Cardiac fibroblast (primary cell): ENCODE results near the gene DIAPH3.
A peak's percentile ranks its signal among the peaks of the same experiment; 100 is the strongest.

ENCODE experiments used
- DNase-seq, 2 donors: peaks; one replicate each; pipeline versions ENCODE4 v3.0.0 to v3.0.0-alpha.2; 2010; ENCODE audit warnings: low read depth in 2 of 2
- H3K4me3 ChIP-seq, 2 donors: replicated peaks in 1 of 2; 1 replicate in 1 of 2; 2 replicates in 1 of 2; pipeline ENCODE4 v1.5.1; 2011; ENCODE audit warnings: low read depth in 2 of 2, low read length in 2 of 2, mild to moderate bottlenecking in 2 of 2, moderate library complexity in 1 of 2
- TF ChIP-seq, protein P1 (sequence below): IDR thresholded peaks from one replicate; pipeline ENCODE4 v1.5.1; 2011; ENCODE audit warnings: low read depth, mild to moderate bottlenecking, low read length, inconsistent platforms

DIAPH3 gene

DNA sequence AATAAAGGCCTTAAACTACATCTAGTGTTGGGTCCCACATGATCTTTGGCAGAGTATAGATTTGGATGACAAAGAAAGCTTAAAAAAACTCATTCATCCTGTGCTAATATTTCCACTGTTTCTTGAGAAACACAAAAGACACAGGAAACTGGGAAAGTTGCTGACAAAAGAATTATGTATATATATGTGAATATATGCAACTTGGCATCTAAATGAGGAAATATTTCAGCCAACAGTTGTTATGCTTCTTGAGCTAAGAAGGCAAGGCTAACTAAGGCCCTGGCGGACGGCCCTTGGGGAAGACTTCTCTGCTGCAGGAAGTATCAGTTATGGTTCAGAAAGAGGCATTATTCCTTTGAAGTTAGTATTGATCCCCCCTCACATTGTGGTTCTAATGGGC is 491.8 kb downstream of the DIAPH3 start:
- TF ChIP-seq, protein P1, sequence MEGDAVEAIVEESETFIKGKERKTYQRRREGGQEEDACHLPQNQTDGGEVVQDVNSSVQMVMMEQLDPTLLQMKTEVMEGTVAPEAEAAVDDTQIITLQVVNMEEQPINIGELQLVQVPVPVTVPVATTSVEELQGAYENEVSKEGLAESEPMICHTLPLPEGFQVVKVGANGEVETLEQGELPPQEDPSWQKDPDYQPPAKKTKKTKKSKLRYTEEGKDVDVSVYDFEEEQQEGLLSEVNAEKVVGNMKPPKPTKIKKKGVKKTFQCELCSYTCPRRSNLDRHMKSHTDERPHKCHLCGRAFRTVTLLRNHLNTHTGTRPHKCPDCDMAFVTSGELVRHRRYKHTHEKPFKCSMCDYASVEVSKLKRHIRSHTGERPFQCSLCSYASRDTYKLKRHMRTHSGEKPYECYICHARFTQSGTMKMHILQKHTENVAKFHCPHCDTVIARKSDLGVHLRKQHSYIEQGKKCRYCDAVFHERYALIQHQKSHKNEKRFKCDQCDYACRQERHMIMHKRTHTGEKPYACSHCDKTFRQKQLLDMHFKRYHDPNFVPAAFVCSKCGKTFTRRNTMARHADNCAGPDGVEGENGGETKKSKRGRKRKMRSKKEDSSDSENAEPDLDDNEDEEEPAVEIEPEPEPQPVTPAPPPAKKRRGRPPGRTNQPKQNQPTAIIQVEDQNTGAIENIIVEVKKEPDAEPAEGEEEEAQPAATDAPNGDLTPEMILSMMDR, result no peak
- DNase-seq, result peak in 1 of 2 donors; percentile 12
- H3K4me3 ChIP-seq, result no peak overlapping the region

DNA sequence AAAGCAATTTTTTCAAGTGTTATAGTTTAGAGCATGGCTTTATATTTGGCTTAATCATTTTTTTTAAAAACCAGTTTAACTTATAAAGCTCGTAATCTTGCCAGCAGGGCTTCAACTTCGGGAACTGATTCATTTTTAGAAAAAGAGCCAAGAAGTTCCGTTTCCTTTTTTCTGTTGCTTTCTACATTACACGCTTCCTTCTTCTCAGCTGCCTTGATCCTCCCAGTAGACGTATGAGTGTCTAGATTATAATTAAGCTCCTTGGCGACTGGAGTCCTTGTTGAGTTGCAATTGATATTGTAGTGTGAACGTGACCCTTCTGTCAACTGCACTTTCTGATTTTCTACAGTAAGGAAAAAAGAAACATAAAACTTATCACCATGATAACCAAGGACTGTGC is 497.2 kb downstream of the DIAPH3 start:
- no peak overlapping the region for H3K4me3 ChIP-seq
- TF ChIP-seq, protein P1, result no peak
- DNase-seq, result peak; percentile 42 to 70

DNA sequence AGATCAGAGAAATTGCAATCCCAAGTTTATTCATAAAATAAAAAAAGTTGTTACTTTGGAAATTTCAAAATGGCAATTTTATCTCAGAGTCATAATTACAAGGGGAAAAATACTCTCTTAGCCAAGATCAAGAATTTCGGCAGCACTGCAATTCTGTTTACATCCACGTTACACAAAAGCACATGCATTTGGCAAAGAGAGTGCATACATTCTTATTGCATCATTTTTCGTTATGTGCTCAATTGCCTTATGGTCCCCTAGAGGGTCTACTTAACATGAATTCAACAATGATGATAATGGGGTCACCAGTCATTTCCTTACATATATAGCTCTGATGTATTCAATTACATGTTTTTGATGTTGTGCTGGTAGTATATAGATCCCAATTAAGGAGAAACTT is 498.0 kb downstream of the DIAPH3 start:
- TF ChIP-seq, protein P1, result no peak
- no peak overlapping the region for H3K4me3 ChIP-seq
- DNase-seq, result peak in 1 of 2 donors; percentile 54

DNA sequence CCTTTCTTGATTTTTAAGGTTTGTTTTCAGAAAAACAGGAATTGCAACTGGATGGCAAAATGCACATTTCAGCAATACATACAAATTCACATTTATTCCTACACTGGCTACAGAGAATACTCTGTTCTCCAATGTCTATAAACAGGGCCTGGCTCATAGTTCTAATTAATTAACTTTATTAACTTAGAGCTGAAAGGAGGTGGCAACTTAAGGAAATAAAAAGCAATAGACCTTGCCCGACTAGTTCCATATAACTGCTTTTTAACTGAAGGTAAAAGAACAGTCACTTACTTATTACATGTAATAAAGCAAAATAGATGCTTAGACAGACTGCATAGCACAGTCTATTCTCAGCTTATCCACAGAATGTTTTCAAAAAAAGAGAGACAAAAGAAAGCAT is 498.5 kb downstream of the DIAPH3 start:
- no peak overlapping the region for H3K4me3 ChIP-seq
- TF ChIP-seq, protein P1, result no peak
- DNase-seq, result no peak

DNA sequence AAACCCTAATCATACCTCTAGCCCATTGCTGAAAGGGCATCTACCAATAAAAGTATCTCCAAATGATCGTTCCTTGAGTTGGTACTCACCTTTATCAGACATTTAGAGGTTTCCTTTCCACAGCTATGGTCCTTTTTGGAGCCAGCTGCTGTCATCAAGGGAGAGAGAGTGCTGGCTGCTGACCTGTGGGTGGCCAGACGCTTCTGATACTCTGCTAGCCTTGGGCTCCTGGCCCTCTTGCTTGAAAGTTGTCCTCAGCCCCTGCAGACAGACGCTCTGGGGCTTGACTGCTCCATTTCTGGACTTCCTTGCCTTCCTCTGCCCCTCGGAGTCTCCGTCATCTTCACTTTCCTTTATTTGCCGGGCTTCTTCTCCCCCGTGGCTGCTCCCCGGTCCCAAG is 499.1 kb downstream of the DIAPH3 start:
- DNase-seq, result no peak
- TF ChIP-seq, protein P1, result no peak

DNA sequence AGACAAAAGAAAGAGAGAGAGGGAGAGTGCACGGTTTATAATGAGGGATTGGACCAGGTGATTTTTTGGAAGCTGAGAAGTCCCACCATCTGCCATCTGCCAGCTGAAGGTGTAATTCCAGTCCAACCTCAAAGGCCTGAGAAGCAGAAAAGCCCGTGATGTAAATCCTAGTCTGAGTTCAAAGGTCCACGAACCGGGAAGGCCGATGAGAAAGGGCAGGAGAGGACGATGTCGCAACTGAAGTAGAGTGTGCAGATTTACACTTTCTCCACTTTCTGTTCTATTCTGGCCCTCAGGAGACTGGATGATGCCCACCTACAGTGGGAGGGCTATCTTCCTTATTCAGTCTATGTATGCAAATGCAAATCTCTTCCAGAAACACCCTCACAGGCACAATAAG is 500.0 kb downstream of the DIAPH3 start:
- no peak for DNase-seq
- H3K4me3 ChIP-seq, result no peak overlapping the region
- TF ChIP-seq, protein P1, result no peak

More for the DNA sequence above, 499.1 kb downstream of the DIAPH3 start:
- no peak overlapping the region for H3K4me3 ChIP-seq

DNA sequence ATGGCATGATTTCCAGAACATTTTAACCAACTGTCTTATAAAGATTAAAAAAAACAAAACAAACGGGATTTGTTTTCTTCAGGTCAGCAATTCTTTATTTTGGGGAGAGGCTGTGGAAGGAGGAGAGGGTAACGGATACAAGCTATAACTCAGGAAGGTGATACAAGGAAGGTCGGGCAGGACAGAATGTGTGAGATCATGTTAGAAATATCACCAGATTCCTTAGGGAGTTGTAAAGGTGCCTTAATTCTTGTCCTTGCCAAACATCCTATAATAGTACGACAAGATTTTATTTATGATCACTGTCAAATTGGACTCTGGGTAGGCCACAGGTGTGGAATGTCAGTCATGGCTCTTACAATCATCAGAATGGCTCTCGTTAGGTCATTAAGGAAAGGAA is 503.1 kb downstream of the DIAPH3 start:
- no peak for DNase-seq
- TF ChIP-seq, protein P1, result no peak
- no peak overlapping the region for H3K4me3 ChIP-seq
